HG03432 (cell line): ENCODE measurements around the gene MRPL55.
"Not testable (repeated sequence)": the region's sequence is repeated elsewhere in the genome, so short reads cannot be mapped to it uniquely, and the experiment has no call there.

Source experiments
- ATAC-seq: cut with Tn5 transposase; IDR thresholded peaks from one replicate; pipeline ENCODE4 v1.9.1; 2021; ENCODE audit warnings: mild to moderate bottlenecking, moderate library complexity; ENCODE audit not compliant: unreplicated experiment

The MRPL55 gene

DNA sequence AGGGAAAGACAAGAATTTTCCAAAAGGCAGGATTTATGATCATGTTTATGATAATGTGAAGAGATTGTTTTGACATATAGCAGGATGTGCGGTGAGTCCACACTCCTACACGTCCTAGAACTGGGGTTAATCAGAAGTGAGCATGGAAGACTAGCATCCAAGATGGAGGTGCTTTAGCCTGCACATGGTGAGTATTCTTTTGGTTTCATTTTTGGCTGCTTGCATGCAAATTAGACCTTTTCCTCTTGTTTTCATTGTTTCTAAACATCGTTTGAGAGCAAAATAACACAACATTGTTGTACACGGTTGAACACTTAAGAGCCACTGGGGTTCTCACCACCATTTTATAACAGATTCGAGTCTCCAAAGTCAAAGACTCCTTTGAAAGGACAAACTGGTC lies 16.1 kb upstream of the MRPL55 start:
- ATAC-seq, result no peak

DNA sequence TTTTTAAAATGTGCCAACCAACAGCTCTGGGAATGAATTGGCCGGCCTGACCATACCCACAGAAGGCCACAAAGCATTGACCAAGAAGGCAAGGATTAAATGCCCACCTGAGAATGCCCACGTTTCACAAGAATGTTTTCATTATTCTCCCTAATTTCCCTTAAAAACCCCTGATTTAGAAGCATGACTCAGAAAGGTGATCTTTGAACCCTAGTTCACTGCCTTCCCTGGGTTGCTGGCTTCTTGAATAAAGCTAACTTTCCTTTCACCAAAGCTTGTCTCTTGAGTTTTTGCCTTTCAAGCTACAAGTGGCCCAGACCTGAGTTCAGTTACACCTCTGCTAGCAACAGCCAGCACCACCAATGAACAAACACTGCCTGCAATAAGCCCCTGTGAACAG lies 14.4 kb upstream of the MRPL55 start:
- ATAC-seq, result no peak

- no peak for ATAC-seq
These were observed 13.9 kb upstream of the MRPL55 start for GRCh38 chr1:228122921-228123441.

- ATAC-seq, result no peak
These were observed 11.9 kb upstream of the MRPL55 start for GRCh38 chr1:228120857-228121489.

DNA sequence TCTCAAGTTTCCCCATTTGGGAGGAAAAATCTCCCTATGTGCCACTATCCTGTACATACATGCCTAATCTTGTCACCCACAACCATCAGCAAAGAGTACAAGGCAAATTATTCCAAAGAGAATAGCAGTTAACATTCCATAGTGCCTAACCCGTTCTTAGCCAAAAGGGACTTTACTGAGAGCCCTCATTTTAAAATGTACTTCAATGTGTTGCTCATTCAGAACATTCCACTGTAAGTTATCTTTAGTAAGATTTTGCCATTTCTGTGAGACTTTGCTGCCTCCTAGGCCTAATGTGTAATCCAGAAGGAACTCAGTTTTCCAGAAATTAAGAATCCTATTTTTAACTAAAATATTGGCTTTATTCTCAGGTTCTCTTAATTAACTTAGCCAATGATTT lies 11.3 kb upstream of the MRPL55 start:
- ATAC-seq, result no peak

DNA sequence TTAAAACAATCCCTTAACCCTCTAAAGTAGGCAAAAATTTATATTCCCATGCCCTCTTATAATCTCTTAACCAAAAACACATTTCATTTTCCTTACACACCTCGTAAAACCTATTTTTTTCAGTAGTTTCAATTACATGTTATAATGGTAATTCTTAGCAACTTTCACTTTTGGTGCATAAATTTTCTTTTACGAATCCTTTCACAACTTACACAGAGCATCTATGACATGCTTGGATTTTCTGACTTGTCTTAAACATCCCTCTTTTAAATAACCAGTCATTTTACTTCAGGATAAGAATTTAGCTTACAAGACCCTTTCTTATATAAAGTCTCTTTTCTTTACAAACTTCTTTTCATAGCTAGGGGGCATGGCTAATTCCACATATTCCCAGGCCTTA lies 8.9 kb upstream of the MRPL55 start:
- ATAC-seq, result no peak

- no peak for ATAC-seq
These were observed 8.2 kb upstream of the MRPL55 start for GRCh38 chr1:228117335-228117734.

- no peak for ATAC-seq
These were observed 5.7 kb upstream of the MRPL55 start for GRCh38 chr1:228114827-228115226.

DNA sequence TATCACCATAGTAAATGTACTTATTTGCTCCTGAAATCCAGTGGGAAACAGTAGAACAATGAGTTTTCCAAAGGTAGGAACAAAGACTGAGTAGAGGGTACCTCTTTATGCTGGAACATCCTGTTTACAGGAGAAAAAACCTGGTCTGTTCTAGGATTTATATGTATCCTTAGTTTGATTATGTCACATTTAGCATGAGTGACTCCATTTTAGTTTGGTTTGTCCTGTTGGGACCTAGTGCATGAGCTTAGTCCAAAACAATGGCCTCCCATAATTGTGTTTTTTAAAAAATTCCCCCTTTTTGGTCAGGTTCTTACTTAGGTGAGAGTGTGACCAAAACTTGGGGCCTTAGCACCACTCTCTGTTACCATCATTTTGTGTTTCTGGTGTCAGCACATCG lies 3.5 kb upstream of the MRPL55 start:
- ATAC-seq, result no peak

DNA sequence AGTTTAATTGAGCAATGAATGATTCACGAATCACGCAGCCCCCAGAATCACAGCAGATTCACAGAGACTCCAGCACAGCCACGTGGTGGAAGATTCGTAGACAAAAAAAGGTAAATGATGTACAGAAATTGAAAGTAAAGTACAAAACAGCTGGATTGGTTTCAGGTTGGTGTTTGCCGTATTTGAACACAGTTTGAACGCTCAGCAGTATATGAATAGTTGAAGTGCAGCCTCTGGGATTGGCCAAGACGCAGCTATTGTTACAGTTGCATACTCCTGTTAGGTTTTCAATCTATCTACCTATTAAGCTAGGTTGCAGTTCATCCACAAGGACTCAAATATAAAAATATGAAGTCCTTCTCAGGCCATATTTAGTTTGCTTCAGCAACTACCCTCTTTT lies 3.1 kb upstream of the MRPL55 start:
- no peak for ATAC-seq

GRCh38 chr1:228111315-228111714 lies 2.2 kb upstream of the MRPL55 start:
- ATAC-seq, result not testable (repeated sequence)

- ATAC-seq, result no peak
These were observed 1.5 kb upstream of the MRPL55 start for GRCh38 chr1:228110556-228110955.

- ATAC-seq, result no peak
These were observed 926 bp upstream of the MRPL55 start for GRCh38 chr1:228109962-228110488.

- no peak for ATAC-seq
These were observed 392 bp downstream of the MRPL55 start for GRCh38 chr1:228108742-228109072.

- ATAC-seq, result no peak
These were observed 926 bp downstream of the MRPL55 start for GRCh38 chr1:228108055-228108690.

DNA sequence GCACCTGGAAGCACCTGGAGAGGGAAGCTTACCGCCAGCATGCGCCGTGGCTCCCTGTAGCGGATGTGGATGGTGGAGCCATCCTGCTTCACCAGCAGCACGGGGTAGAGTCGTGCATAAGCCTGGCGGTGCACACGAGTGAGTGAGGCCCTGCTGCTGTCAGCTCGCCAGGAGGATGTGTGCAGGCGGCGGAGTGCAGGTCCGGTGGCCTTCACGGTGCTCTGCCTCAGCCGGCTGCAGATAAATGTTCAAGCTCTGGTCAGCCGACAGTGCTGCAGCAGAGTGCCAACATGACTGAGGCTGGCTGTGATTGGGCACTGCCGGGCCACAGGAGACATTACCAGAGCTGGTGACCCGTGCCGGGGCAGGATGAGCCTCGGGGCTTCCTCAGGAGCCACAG lies 1.5 kb downstream of the MRPL55 start:
- ATAC-seq, result no peak

DNA sequence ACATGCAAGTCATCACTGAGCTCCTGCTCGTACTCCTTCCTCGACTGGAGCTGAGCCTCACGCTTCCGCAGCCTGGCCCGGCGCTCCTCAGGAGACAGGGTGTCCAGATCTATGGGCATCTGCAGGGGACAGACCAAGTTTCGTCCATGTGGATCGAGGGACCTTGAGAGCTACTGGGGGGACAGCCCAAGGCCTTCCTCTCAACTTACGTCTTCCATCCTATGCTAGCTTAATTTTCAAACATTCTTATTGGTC lies 2.4 kb downstream of the MRPL55 start:
- no peak for ATAC-seq

- ATAC-seq, result no peak
These were observed 2.9 kb downstream of the MRPL55 start for GRCh38 chr1:228105996-228106799.

DNA sequence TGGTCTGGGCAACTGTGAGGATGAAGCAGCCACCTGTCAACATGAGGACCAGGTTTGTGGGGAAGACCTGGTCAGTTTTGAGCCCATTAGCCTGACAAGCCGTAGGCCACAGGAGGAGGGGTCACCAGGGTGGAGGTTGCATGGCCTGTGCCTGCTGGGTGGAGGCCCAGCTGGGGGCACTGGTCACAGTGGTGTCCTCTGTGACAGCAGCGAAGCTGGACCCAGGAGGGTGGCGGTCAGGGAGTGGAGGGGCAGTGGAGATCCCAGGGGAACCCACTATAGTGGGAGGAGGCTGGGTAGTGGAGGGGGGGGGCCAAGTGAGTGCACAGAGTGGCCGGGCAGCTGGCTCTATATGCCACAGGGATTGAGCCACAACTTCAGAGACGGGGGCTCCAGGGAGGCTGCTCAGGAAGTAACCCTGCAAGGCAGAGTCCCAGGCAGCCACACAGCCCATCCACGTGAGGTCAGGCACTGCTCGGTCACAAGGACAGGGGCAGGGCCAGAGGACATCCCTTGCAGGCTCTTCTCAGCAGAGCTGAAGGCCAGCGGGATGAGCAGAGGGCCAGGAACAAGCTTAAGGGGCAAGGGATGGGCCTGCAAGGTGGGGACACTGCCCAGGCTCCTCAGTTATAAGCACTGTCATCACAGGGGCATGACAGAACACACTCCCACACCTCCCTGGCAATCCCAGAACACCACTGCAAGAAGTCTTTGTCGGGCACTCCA lies 3.7 kb downstream of the MRPL55 start:
- ATAC-seq, result no peak

- ATAC-seq, result no peak
These were observed 4.4 kb downstream of the MRPL55 start for GRCh38 chr1:228104526-228105269.
